SK-N-MC (cell line): ENCODE results near the gene TBPL2.
"Not testable (repeated sequence)": the region's sequence is repeated elsewhere in the genome, so short reads cannot be mapped to it uniquely, and the experiment has no call there.

Experiments used
- DNase-seq: peaks from one replicate; pipeline ENCODE4 v3.0.0-alpha.2; 2011; ENCODE audit warnings: low read depth, low spot score
- H3K27ac ChIP-seq: fragments of 200-600 bp; sonication (generic); 2 replicates; pipeline ENCODE4 v1.5.1; 2016; ENCODE audit warnings: mixed run types
- H3K36me3 ChIP-seq: fragments of 200-600 bp; sonication (generic); 2 replicates; pipeline ENCODE4 v1.6.1; 2017; ENCODE audit warnings: antibody characterized with exemption, low read length, mixed read lengths; ENCODE audit not compliant: insufficient read depth
- H3K4me3 ChIP-seq: fragments of 200-600 bp; sonication (generic); 2 replicates; pipeline ENCODE4 v1.5.1; 2016
- H3K9ac ChIP-seq: fragments of 200-600 bp; sonication (generic); 2 replicates; pipeline ENCODE4 v1.8.0; 2017; ENCODE audit warnings: mixed run types, mixed read lengths; ENCODE audit not compliant: insufficient read length
- H3K9me3 ChIP-seq: fragments of 200-600 bp; sonication (generic); 2 replicates; pipeline ENCODE4 v1.6.1; 2017; ENCODE audit warnings: low read depth, mild to moderate bottlenecking, antibody characterized with exemption, low read length, moderate library complexity, mixed read lengths
- EZH2 ChIP-seq: fragments of 200-600 bp; sonication (generic); IDR thresholded peaks from one replicate; pipeline ENCODE4 v1.6.1; 2017; ENCODE audit warnings: antibody characterized with exemption
- FOXP2 ChIP-seq: optimal IDR thresholded peaks from 2 replicates; pipeline ENCODE3; 2011; ENCODE audit warnings: mild to moderate bottlenecking, moderate library complexity; ENCODE audit not compliant: insufficient read depth; ENCODE audit errors: extremely low read length, control extremely low read depth
- POLR2AphosphoS5 ChIP-seq: IDR thresholded peaks from 2 replicates; pipeline ENCODE4 v1.6.1; 2012; ENCODE audit warnings: mild to moderate bottlenecking, low read depth, low read length, borderline replicate concordance

TBPL2 gene

GRCh38 chr14:55440385-55440784, at the start of gene TBPL2:
Gene TBPL2 (minus strand): TSS chr14:55440616. CDS start chr14:55440449, 167 bp downstream.
- no peak within 1 kb of the TSS for H3K9ac ChIP-seq
- DNase-seq = no peak
- H3K4me3 ChIP-seq = no peak within 1 kb of the TSS

GRCh38 chr14:55488204-55488603, 47.8 kb upstream of the TBPL2 start:
- H3K9ac ChIP-seq = no peak overlapping the region
- H3K36me3 ChIP-seq = no peaks in the 10 kb centered on the region
- TF ChIP-seq POLR2AphosphoS5 (no peak), EZH2 (no peak)
- no peak for DNase-seq
- no peak overlapping the region for H3K27ac ChIP-seq
- H3K9me3 ChIP-seq = no peaks in the 10 kb centered on the region
- no peak overlapping the region for H3K4me3 ChIP-seq

More at GRCh38 chr14:55440385-55440784, at the start of gene TBPL2:
- no peak within 1 kb of the TSS for H3K27ac ChIP-seq
- TF ChIP-seq FOXP2 = no peak
- TF ChIP-seq POLR2AphosphoS5 = no peak
- TF ChIP-seq EZH2 = no peak
- H3K9me3 ChIP-seq = no peaks in the 10 kb centered on the region
- H3K36me3 ChIP-seq = no peaks in the 10 kb centered on the region

GRCh38 chr14:55482936-55483605, 42.7 kb upstream of the TBPL2 start:
- H3K9ac ChIP-seq = no peak overlapping the region
- no peak for DNase-seq
- no peak overlapping the region for H3K27ac ChIP-seq
- H3K9me3 ChIP-seq = no peaks in the 10 kb centered on the region
- no peak overlapping the region for H3K4me3 ChIP-seq
- TF ChIP-seq FOXP2 = no peak
- TF ChIP-seq EZH2 = no peak
- TF ChIP-seq POLR2AphosphoS5 = no peak
- no peaks in the 10 kb centered on the region for H3K36me3 ChIP-seq

GRCh38 chr14:55481769-55482168, 41.4 kb upstream of the TBPL2 start:
- TF ChIP-seq POLR2AphosphoS5 (no peak), FOXP2 (no peak), EZH2 (no peak)

GRCh38 chr14:55477680-55478079, 37.3 kb upstream of the TBPL2 start:
- H3K4me3 ChIP-seq = no peak overlapping the region
- H3K27ac ChIP-seq = no peak overlapping the region
- no peaks in the 10 kb centered on the region for H3K36me3 ChIP-seq
- DNase-seq = no peak
- H3K9me3 ChIP-seq = no peaks in the 10 kb centered on the region
- H3K9ac ChIP-seq = no peak overlapping the region
- TF ChIP-seq EZH2 = no peak
- no peak for TF ChIP-seq POLR2AphosphoS5
- TF ChIP-seq FOXP2 = no peak

More at GRCh38 chr14:55481769-55482168, 41.4 kb upstream of the TBPL2 start:
- H3K27ac ChIP-seq = no peak overlapping the region
- no peak overlapping the region for H3K4me3 ChIP-seq
- H3K36me3 ChIP-seq = no peaks in the 10 kb centered on the region
- H3K9ac ChIP-seq = no peak overlapping the region
- H3K9me3 ChIP-seq = no peaks in the 10 kb centered on the region
- DNase-seq = no peak

GRCh38 chr14:55476448-55476847, 36.0 kb upstream of the TBPL2 start:
- H3K9me3 ChIP-seq, H3K36me3 ChIP-seq, DNase-seq, H3K9ac ChIP-seq, H3K27ac ChIP-seq, H3K4me3 ChIP-seq: not testable (repeated sequence)

- DNase-seq = no peak
- no peak overlapping the region for H3K9ac ChIP-seq
- TF ChIP-seq POLR2AphosphoS5 (no peak), EZH2 (no peak), FOXP2 (no peak)
- no peaks in the 10 kb centered on the region for H3K9me3 ChIP-seq
- H3K4me3 ChIP-seq = no peak overlapping the region
- H3K27ac ChIP-seq = no peak overlapping the region
- no peaks in the 10 kb centered on the region for H3K36me3 ChIP-seq
These were observed 33.4 kb upstream of the TBPL2 start for GRCh38 chr14:55473786-55474185.

- Histone ChIP-seq H3K9me3 (no peaks in the 10 kb centered on the region), H3K4me3 (no peak overlapping the region), H3K36me3 (no peaks in the 10 kb centered on the region), H3K9ac (no peak overlapping the region), H3K27ac (no peak overlapping the region)
- TF ChIP-seq EZH2 (no peak), POLR2AphosphoS5 (no peak), FOXP2 (no peak)
- no peak for DNase-seq
These were observed 29.6 kb upstream of the TBPL2 start for GRCh38 chr14:55470025-55470424.

GRCh38 chr14:55467307-55467706, 26.9 kb upstream of the TBPL2 start:
- Histone ChIP-seq H3K9me3 (no peaks in the 10 kb centered on the region), H3K36me3 (no peaks in the 10 kb centered on the region), H3K4me3 (no peak overlapping the region), H3K9ac (no peak overlapping the region), H3K27ac (no peak overlapping the region)
- no peak for DNase-seq
- TF ChIP-seq EZH2 = no peak
- no peak for TF ChIP-seq POLR2AphosphoS5
- TF ChIP-seq FOXP2 = no peak
